Hepatocyte (in vitro differentiated cells): Measurements from ENCODE around the gene TMEM132A. TPM values are rescaled to one million over a fixed set of nuclear protein-coding genes. Genes with fewer than 3 reads are reported as not detected.
"Not testable (repeated sequence)": the region's sequence is repeated elsewhere in the genome, so short reads cannot be mapped to it uniquely, and the experiment has no call there.

ENCODE experiments used
- DNase-seq: peaks from one replicate; pipeline ENCODE4 v3.0.0-alpha.2; 2016; ENCODE audit warnings: low spot score
- H2AFZ ChIP-seq: fragments of 200-600 bp; sonication (generic); 2 replicates; pipeline ENCODE4 v1.6.0; 2016; ENCODE audit warnings: antibody characterized with exemption, mild to moderate bottlenecking
- H3K27ac ChIP-seq: fragments of 200-600 bp; sonication (generic); 2 replicates; pipeline ENCODE4 v1.5.1; 2016; ENCODE audit warnings: mild to moderate bottlenecking
- H3K27me3 ChIP-seq: fragments of 200-600 bp; sonication (generic); 2 replicates; pipeline ENCODE4 v1.6.1; 2016
- H3K36me3 ChIP-seq: fragments of 200-600 bp; sonication (generic); replicated peaks from 2 replicates; pipeline ENCODE4 v1.5.1; 2016; ENCODE audit warnings: low read depth; ENCODE audit not compliant: insufficient read depth
- H3K4me1 ChIP-seq: fragments of 200-600 bp; sonication (generic); 2 replicates; pipeline ENCODE4 v1.5.1; 2016; ENCODE audit warnings: mild to moderate bottlenecking, moderate library complexity; ENCODE audit not compliant: insufficient read depth
- H3K4me2 ChIP-seq: fragments of 200-600 bp; sonication (generic); 2 replicates; pipeline ENCODE4 v1.6.0; 2016
- H3K4me3 ChIP-seq: fragments of 200-600 bp; sonication (generic); 2 replicates; pipeline ENCODE4 v1.5.1; 2016; ENCODE audit warnings: mild to moderate bottlenecking
- H3K79me2 ChIP-seq: fragments of 200-600 bp; sonication (generic); 2 replicates; pipeline ENCODE4 v1.6.0; 2017; ENCODE audit warnings: mild to moderate bottlenecking
- H3K9me2 ChIP-seq: fragments of 200-600 bp; sonication (generic); replicated peaks from 2 replicates; pipeline ENCODE4 v1.6.0; 2017; ENCODE audit warnings: mild to moderate bottlenecking; ENCODE audit not compliant: insufficient read depth
- H3K9me3 ChIP-seq: fragments of 200-600 bp; sonication (generic); 2 replicates; pipeline ENCODE4 v1.5.1; 2016; ENCODE audit warnings: low read depth, mild to moderate bottlenecking
- H4K20me1 ChIP-seq: fragments of 200-600 bp; sonication (generic); 2 replicates; pipeline ENCODE4 v1.6.0; 2016; ENCODE audit warnings: mild to moderate bottlenecking; ENCODE audit not compliant: insufficient read depth, poor library complexity, severe bottlenecking
- EZH2 ChIP-seq: fragments of 200-600 bp; sonication (generic); IDR thresholded peaks from 2 replicates; pipeline ENCODE4 v1.6.1; 2016; ENCODE audit warnings: antibody characterized with exemption, mild to moderate bottlenecking, borderline replicate concordance
- EZH2phosphoT487 ChIP-seq: fragments of 200-600 bp; sonication (generic); IDR thresholded peaks from one replicate; pipeline ENCODE4 v1.6.1; 2018; ENCODE audit warnings: antibody characterized with exemption, mild to moderate bottlenecking, low read depth, moderate library complexity; ENCODE audit not compliant: unreplicated experiment, severe bottlenecking
- WGBS: methylation state at CpG from one replicate; pipeline ENCODE4 v1.1.6; 2016; ENCODE audit warnings: low lambda C conversion rate; ENCODE audit errors: missing lambda C conversion rate; 5-methylcytosine and 5-hydroxymethylcytosine counted together
- polyA plus RNA-seq: library from polyadenylated mRNA; unstranded; fragments of >200 nt; fragmentation: Nextera tagmentation; extraction: Ambion mirVana; gene quantifications from 2 replicates; pipeline ENCODE4 v1.2.1, GENCODE V29; 2016
- total RNA-seq: library from RNA; depleted of rRNA; stranded (reverse); fragments of >200 nt; gene quantifications from 2 replicates; pipeline ENCODE4 v1.2.3, GENCODE V29; 2014
- TF ChIP-seq, protein P1 (sequence below): fragments of 200-600 bp; sonication (generic); IDR thresholded peaks from 2 replicates; pipeline ENCODE4 v1.5.1; 2016; ENCODE audit warnings: antibody characterized with exemption, mild to moderate bottlenecking; ENCODE audit not compliant: poor library complexity

The TMEM132A gene
- total and polyA plus RNA-seq, 2 experiments from 2014 or later = 44.3 to 98.7 TPM

GRCh38 chr11:60971520-60971919, 47.3 kb downstream of the TMEM132A start, which contains the start of gene CD6:
Gene CD6, plus strand, starts transcription at chr11:60971680. Its CDS starts 186 bp downstream, at chr11:60971866.
- WGBS = 94% methylated on average over 16 of the region's 16 CpGs
- no peak within 1 kb of the TSS for H3K27ac ChIP-seq
- H3K9me3 ChIP-seq = no peaks in the 10 kb centered on the region
- DNase-seq = no peak
- H3K79me2 ChIP-seq = no peaks in the 10 kb centered on the region
- no peak within 1 kb of the TSS for H2AFZ ChIP-seq
- no peaks in the 10 kb centered on the region for H3K27me3 ChIP-seq
- no peak within 1 kb of the TSS for H3K4me2 ChIP-seq
- TF ChIP-seq, protein P1, sequence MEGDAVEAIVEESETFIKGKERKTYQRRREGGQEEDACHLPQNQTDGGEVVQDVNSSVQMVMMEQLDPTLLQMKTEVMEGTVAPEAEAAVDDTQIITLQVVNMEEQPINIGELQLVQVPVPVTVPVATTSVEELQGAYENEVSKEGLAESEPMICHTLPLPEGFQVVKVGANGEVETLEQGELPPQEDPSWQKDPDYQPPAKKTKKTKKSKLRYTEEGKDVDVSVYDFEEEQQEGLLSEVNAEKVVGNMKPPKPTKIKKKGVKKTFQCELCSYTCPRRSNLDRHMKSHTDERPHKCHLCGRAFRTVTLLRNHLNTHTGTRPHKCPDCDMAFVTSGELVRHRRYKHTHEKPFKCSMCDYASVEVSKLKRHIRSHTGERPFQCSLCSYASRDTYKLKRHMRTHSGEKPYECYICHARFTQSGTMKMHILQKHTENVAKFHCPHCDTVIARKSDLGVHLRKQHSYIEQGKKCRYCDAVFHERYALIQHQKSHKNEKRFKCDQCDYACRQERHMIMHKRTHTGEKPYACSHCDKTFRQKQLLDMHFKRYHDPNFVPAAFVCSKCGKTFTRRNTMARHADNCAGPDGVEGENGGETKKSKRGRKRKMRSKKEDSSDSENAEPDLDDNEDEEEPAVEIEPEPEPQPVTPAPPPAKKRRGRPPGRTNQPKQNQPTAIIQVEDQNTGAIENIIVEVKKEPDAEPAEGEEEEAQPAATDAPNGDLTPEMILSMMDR = no peak
- TF ChIP-seq EZH2 (no peak), EZH2phosphoT487 (no peak)
- H3K4me1 ChIP-seq = no peaks in the 10 kb centered on the region
- no peak within 1 kb of the TSS for H3K4me3 ChIP-seq
- H3K36me3 ChIP-seq = no peaks in the 10 kb centered on the region
- H4K20me1 ChIP-seq = no peaks in the 10 kb centered on the region
- no peaks in the 10 kb centered on the region for H3K9me2 ChIP-seq

DNA sequence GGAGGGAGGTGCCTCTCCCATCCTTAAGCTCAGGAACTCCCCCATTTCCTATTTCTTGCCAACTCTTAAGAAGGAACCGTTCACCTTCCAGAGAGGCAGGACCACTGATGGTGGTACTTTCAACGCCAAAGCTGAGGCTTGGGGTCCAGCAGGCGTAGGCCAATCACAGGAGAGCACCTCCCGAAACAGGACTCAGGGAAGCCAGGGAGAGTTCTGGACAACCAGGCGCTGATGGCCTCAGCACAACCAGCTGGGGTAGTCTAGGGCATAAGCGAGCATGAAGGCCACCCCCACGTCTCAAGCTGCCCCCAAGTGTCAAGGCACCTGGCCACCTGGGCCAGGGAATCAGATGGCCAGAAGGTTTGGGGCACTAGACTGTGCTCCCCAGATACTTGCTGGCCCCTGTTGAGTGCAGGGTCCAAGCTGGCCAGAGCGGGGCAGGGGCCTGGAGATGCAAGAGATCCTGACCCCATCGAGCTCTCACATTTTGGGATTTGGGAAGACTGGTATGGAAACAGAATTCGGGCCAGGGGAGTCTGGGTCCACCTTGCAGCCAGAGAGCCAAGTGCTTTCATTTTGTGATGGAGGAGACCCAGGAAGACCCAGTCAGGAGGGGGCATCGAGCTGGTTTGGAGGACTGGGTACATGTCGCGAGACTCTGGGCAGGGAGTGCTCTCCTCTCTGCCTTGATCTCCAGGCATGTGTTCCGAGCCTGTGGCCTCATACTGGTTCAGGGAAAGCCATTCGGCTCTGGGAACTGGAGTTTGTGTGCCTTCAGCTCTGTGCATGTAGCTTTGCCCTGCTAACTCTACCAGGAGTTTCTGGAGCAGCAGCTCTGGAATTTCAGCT, 48.1 kb downstream of the TMEM132A start:
- Histone ChIP-seq H3K27me3 (no peaks in the 10 kb centered on the region), H3K9me2 (no peaks in the 10 kb centered on the region), H3K79me2 (no peaks in the 10 kb centered on the region), H3K4me2 (no peak overlapping the region), H3K4me3 (no peak overlapping the region), H3K9me3 (no peaks in the 10 kb centered on the region), H2AFZ (no peak overlapping the region), H3K27ac (no peak overlapping the region), H3K36me3 (no peaks in the 10 kb centered on the region), H4K20me1 (no peaks in the 10 kb centered on the region), H3K4me1 (no peaks in the 10 kb centered on the region)
- 95% methylated on average over 15 of the region's 15 CpGs for WGBS
- DNase-seq = no peak
- TF ChIP-seq, protein P1 = no peak
- TF ChIP-seq EZH2phosphoT487 (no peak), EZH2 (no peak)

DNA sequence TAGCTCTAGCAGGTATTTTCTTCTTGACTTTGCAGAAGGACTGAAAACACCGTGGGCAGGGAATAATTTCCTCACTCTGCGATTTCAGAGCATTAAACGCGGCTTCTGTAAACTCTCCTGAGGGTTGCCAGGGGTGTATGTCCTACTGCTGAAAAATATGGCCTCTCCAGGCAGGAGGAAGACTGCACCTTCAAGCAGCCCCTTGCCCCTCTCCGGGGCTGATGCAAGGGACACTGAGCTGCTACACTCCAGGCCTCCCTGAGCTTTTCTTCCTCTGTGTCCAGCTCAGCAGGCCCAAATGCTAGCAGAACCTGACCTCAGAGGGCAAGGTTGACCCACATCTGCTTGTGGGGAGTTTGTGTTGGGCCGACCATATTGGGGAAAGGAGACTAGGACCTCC, 49.4 kb downstream of the TMEM132A start:
- H3K27ac ChIP-seq = no peak overlapping the region
- 94% methylated on average over 6 of the region's 6 CpGs for WGBS

DNA sequence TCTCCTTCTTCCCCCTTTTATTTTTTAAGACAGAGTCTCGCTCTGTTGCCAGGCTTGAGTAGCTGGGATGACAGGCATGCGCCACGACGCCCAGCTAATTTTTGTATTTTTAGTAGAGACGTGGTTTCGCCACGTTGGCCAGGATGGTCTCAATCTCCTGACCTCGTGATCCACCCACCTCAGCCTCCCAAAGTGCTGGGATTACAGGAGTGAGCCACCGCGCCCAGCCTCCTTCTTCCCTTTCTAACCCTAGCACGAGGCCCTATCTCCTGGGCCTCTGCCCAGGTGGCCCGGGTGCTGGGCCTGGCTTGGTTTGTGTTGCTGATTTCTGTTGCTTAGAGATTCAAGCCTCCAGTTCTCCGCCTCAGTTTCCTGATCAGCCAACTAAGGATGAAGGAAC, 50.1 kb downstream of the TMEM132A start:
- not testable (repeated sequence) for H3K36me3 ChIP-seq, H3K27ac ChIP-seq, H3K9me3 ChIP-seq, DNase-seq, H2AFZ ChIP-seq, H3K9me2 ChIP-seq, H3K4me2 ChIP-seq, H3K79me2 ChIP-seq, H3K4me3 ChIP-seq, H4K20me1 ChIP-seq, H3K4me1 ChIP-seq, H3K27me3 ChIP-seq
- WGBS = 96% methylated on average over 13 of the region's 13 CpGs

More for the DNA sequence above, 49.4 kb downstream of the TMEM132A start:
- DNase-seq = no peak
- Histone ChIP-seq H3K4me1 (no peaks in the 10 kb centered on the region), H3K79me2 (no peaks in the 10 kb centered on the region), H3K27me3 (no peaks in the 10 kb centered on the region), H3K9me2 (no peaks in the 10 kb centered on the region), H4K20me1 (no peaks in the 10 kb centered on the region), H3K36me3 (no peaks in the 10 kb centered on the region), H3K4me2 (no peak overlapping the region), H3K9me3 (no peaks in the 10 kb centered on the region), H2AFZ (no peak overlapping the region), H3K4me3 (no peak overlapping the region)
- TF ChIP-seq EZH2phosphoT487 = no peak
- TF ChIP-seq, protein P1 = no peak
- no peak for TF ChIP-seq EZH2
